LNCaP clone FGC (cell line): Measurements from ENCODE around the gene SMIM15.

ENCODE experiments used
- DNase-seq: peaks from one replicate; pipeline ENCODE4 v3.0.0-alpha.2; 2011; ENCODE audit warnings: low read depth
- H3K4me3 ChIP-seq: 2 replicates; pipeline ENCODE4 v1.5.1; 2011; ENCODE audit warnings: mild to moderate bottlenecking, low read depth, low read length, control low read depth
- CTCF ChIP-seq: IDR thresholded peaks from 2 replicates; pipeline ENCODE4 v1.5.1; 2012; ENCODE audit warnings: mild to moderate bottlenecking; ENCODE audit not compliant: control insufficient read depth, insufficient read depth; ENCODE audit errors: extremely low read depth

The SMIM15 gene

GRCh38 chr5:61160497-61160896 is 1.8 kb downstream of the SMIM15 start:
- H3K4me3 ChIP-seq = peak overlapping the region; percentile 83
- DNase-seq = no peak
- TF ChIP-seq CTCF = no peak

- DNase-seq = no peak
- no peak for TF ChIP-seq CTCF
- H3K4me3 ChIP-seq = no peak overlapping the region
These were observed 2.4 kb downstream of the SMIM15 start for GRCh38 chr5:61159836-61160235.

- H3K4me3 ChIP-seq = no peak overlapping the region
- DNase-seq = no peak
- TF ChIP-seq CTCF = no peak
These were observed 3.2 kb downstream of the SMIM15 start for GRCh38 chr5:61159070-61159469.

- no peak overlapping the region for H3K4me3 ChIP-seq
- no peak for DNase-seq
- no peak for TF ChIP-seq CTCF
These were observed 10.4 kb downstream of the SMIM15 start for GRCh38 chr5:61151893-61152292.

GRCh38 chr5:61148515-61148914 is 13.8 kb downstream of the SMIM15 start:
- H3K4me3 ChIP-seq = no peak overlapping the region
- no peak for TF ChIP-seq CTCF

GRCh38 chr5:61142811-61143210 is 19.5 kb downstream of the SMIM15 start:
- TF ChIP-seq CTCF = no peak
- DNase-seq = peak; percentile 38
- no peak overlapping the region for H3K4me3 ChIP-seq

More at GRCh38 chr5:61148515-61148914, 13.8 kb downstream of the SMIM15 start:
- no peak for DNase-seq

GRCh38 chr5:61142391-61142790 is 19.9 kb downstream of the SMIM15 start:
- no peak for DNase-seq
- H3K4me3 ChIP-seq = no peak overlapping the region
- no peak for TF ChIP-seq CTCF
